MCF 10A (cell line): ENCODE data around the gene SLIT3. TPM values are rescaled to one million over a fixed set of nuclear protein-coding genes. Genes with fewer than 3 reads are reported as not detected.

Experiments used
- BruUV-seq: library from RNA; stranded (reverse); fragments of 400-500 nt; replicated peaks from 2 replicates; lab custom pipeline; 2021; lab: Mats Ljungman, UMichigan
- CTCF ChIA-PET: fragments of 300-600 bp; sonication (Branson Sonifier 250); formaldehyde crosslinking; extraction: SDS; loops from one replicate; lab custom pipeline; 2021; ENCODE audit warnings: antibody characterized with exemption, inconsistent platforms; lab: Yijun Ruan, JAX
- POLR2A ChIA-PET: fragments of 300-600, 350-650 bp; sonication (Branson Sonifier 250); formaldehyde crosslinking; extraction: SDS; loops from one replicate; lab custom pipeline; 2020; ENCODE audit warnings: antibody characterized with exemption, inconsistent platforms; lab: Yijun Ruan, JAX
- DNase-seq: peaks from one replicate; pipeline ENCODE4 v3.0.0-alpha.2; 2018; ENCODE audit not compliant: unreplicated experiment
- H3K27ac Mint-ChIP-seq: one replicate; pipeline ENCODE4 v1.8.0; 2022; ENCODE audit warnings: mild to moderate bottlenecking, low read depth, mixed read lengths; ENCODE audit not compliant: unreplicated experiment
- H3K27me3 Mint-ChIP-seq: one replicate; pipeline ENCODE4 v1.8.0; 2022; ENCODE audit warnings: mixed read lengths; ENCODE audit not compliant: insufficient read depth, unreplicated experiment
- H3K36me3 Mint-ChIP-seq: one replicate; pipeline ENCODE4 v1.8.0; 2022; ENCODE audit warnings: mild to moderate bottlenecking, moderate library complexity, mixed read lengths; ENCODE audit not compliant: insufficient read depth, unreplicated experiment
- H3K4me1 Mint-ChIP-seq: one replicate; pipeline ENCODE4 v1.8.0; 2022; ENCODE audit warnings: mixed read lengths; ENCODE audit not compliant: insufficient read depth, unreplicated experiment
- H3K4me3 Mint-ChIP-seq: one replicate; pipeline ENCODE4 v1.8.0; 2022; ENCODE audit warnings: mild to moderate bottlenecking, moderate library complexity, mixed read lengths; ENCODE audit not compliant: unreplicated experiment
- H3K9me3 Mint-ChIP-seq: one replicate; pipeline ENCODE4 v1.8.0; 2022; ENCODE audit warnings: mixed read lengths; ENCODE audit not compliant: unreplicated experiment
- CTCF ChIP-seq: fragments of 200-600 bp; IDR thresholded peaks from one replicate; pipeline ENCODE4 v1.8.0; 2022; ENCODE audit warnings: antibody characterized with exemption, mild to moderate bottlenecking; ENCODE audit not compliant: unreplicated experiment
- intact Hi-C: fragments of 100-400 bp; cut with micrococcal nuclease; formaldehyde crosslinking; loops from 2 replicates; pipeline ENCODE4 v1.14.1; 2022
- total RNA-seq: library from RNA; stranded (reverse); gene quantifications from 2 replicates; pipeline ENCODE4 v1.2.3, GENCODE V29; 2022

Gene SLIT3
- total RNA-seq, 1 experiment from 2014 or later, result 0.89 TPM

GRCh38 chr5:168666356-168666755 lies 634.6 kb downstream of the SLIT3 start:
- Mint-ChIP-seq H3K4me1 (no peaks in the 10 kb centered on the region), H3K4me3 (no peak overlapping the region), H3K36me3 (no peaks in the 10 kb centered on the region), H3K27ac (no peak overlapping the region), H3K27me3 (no peaks in the 10 kb centered on the region), H3K9me3 (no peaks in the 10 kb centered on the region)
- POLR2A ChIA-PET, result no interaction called here
- DNase-seq, result no peak
- no peak for TF ChIP-seq CTCF
- intact Hi-C loops, result no loop called here
- CTCF ChIA-PET, result interaction anchor here (10.2 kb wide), 1 partner anchor 13 kb away, joined by 90 read pairs; no protein-coding TSS in a partner anchor
- no TSS peak for BruUV-seq

- CTCF ChIA-PET, result interaction anchor here (0.6 to 10.2 kb wide), 2 partner anchors 16 to 1421 kb away, joined by 3 to 90 read pairs; no protein-coding TSS in a partner anchor
- DNase-seq, result no peak
- POLR2A ChIA-PET, result interaction anchor here (1.0 kb wide), 1 partner anchor 17 kb away, joined by 3 read pairs; no protein-coding TSS in a partner anchor
- peaks cover 6% of the 10 kb centered on the region for H3K4me1 Mint-ChIP-seq
- H3K36me3 Mint-ChIP-seq, result no peaks in the 10 kb centered on the region
- intact Hi-C loops, result no loop called here
- no peak for TF ChIP-seq CTCF
- no TSS peak for BruUV-seq
- H3K4me3 Mint-ChIP-seq, result no peak overlapping the region
- no peaks in the 10 kb centered on the region for H3K27me3 Mint-ChIP-seq
- H3K27ac Mint-ChIP-seq, result no peak overlapping the region
- H3K9me3 Mint-ChIP-seq, result no peaks in the 10 kb centered on the region
Observed at GRCh38 chr5:168663276-168664004, 637.5 kb downstream of the SLIT3 start.

- Mint-ChIP-seq H3K27ac (peak overlapping the region; percentile 32), H3K4me3 (no peak overlapping the region), H3K36me3 (no peaks in the 10 kb centered on the region), H3K27me3 (no peaks in the 10 kb centered on the region), H3K9me3 (no peaks in the 10 kb centered on the region), H3K4me1 (peaks cover 10% of the 10 kb centered on the region)
- no TSS peak for BruUV-seq
- ChIA-PET CTCF (interaction anchor here (0.6 to 10.2 kb wide), 3 partner anchors 12 to 259 kb away, joined by 3 to 90 read pairs (median 4); no protein-coding TSS in a partner anchor), POLR2A (interaction anchor here (0.6 to 1.2 kb wide), 3 partner anchors 9 to 1949 kb away, joined by 3 read pairs; no protein-coding TSS in a partner anchor)
- TF ChIP-seq CTCF, result no peak
- no peak for DNase-seq
- intact Hi-C loops, result no loop called here
Observed at GRCh38 chr5:168661593-168662485, 639.1 kb downstream of the SLIT3 start.
